ENCODE data around the gene CD48. TPM values are rescaled to one million over a fixed set of nuclear protein-coding genes. Genes with fewer than 3 reads are reported as not detected.

CD48 gene
- total and polyA plus RNA-seq, 7 donors: 2.9 to 112 (median 4.5) TPM

GRCh38 chr1:160681066-160681890, 30.3 kb downstream of the CD48 start:
- H3K27ac ChIP-seq: no peak overlapping the region

GRCh38 chr1:160680399-160680798, 31.2 kb downstream of the CD48 start:
- intact Hi-C loops (cut with DNase I): no loop called here
- H3K36me3 ChIP-seq: no peaks in the 10 kb centered on the region

More at GRCh38 chr1:160681066-160681890, 30.3 kb downstream of the CD48 start:
- Histone ChIP-seq H3K4me3 (no peak overlapping the region), H3K36me3 (no peaks in the 10 kb centered on the region), H3K27me3 (no peaks in the 10 kb centered on the region), H3K9me3 (no peaks in the 10 kb centered on the region), H3K4me1 (no peaks in the 10 kb centered on the region)
- intact Hi-C loops (cut with DNase I): no loop called here
- WGBS, 2 donors: 54 to 58% methylated on average over 10 of the region's 10 CpGs
- DNase-seq: peak; percentile 70
- TF ChIP-seq, protein P1, sequence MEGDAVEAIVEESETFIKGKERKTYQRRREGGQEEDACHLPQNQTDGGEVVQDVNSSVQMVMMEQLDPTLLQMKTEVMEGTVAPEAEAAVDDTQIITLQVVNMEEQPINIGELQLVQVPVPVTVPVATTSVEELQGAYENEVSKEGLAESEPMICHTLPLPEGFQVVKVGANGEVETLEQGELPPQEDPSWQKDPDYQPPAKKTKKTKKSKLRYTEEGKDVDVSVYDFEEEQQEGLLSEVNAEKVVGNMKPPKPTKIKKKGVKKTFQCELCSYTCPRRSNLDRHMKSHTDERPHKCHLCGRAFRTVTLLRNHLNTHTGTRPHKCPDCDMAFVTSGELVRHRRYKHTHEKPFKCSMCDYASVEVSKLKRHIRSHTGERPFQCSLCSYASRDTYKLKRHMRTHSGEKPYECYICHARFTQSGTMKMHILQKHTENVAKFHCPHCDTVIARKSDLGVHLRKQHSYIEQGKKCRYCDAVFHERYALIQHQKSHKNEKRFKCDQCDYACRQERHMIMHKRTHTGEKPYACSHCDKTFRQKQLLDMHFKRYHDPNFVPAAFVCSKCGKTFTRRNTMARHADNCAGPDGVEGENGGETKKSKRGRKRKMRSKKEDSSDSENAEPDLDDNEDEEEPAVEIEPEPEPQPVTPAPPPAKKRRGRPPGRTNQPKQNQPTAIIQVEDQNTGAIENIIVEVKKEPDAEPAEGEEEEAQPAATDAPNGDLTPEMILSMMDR (IDR thresholded peaks at IDR 0.05): peak in 2 of 4 experiments; percentile 15 to 21
- no peak for TF ChIP-seq POLR2A (IDR thresholded peaks at IDR 0.05)

DNA sequence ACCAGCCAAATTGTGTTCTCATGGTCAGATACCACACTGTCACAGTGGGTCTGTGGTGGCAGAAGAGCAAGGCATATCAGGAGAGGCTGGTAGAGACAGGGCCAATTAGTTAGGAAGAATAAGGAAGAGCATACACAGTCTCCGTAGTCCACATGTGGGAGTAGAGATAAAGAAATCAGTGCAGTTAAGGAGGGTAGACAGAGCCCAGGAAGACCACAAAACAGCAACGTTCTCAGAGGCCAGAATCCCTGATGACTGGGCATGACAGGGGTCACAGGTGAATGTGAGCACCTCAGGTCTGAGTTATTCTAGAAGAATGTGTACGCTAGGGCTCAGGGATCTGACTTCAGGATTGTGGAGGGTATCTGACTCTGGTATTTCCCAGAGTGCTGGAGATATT, 31.7 kb downstream of the CD48 start:
- H3K27me3 ChIP-seq: no peaks in the 10 kb centered on the region
- intact Hi-C loops (cut with DNase I): no loop called here

More at GRCh38 chr1:160680399-160680798, 31.2 kb downstream of the CD48 start:
- Histone ChIP-seq H3K4me1 (no peaks in the 10 kb centered on the region), H3K9me3 (no peaks in the 10 kb centered on the region), H3K27me3 (no peaks in the 10 kb centered on the region), H3K27ac (no peak overlapping the region), H3K4me3 (no peak overlapping the region)
- WGBS, 2 donors: 92 to 94% methylated on average over 8 of the region's 8 CpGs
- no peak for DNase-seq
- TF ChIP-seq POLR2A (IDR thresholded peaks at IDR 0.05) (no peak), EP300 (IDR thresholded peaks at IDR 0.05) (no peak), POLR2AphosphoS5 (IDR thresholded peaks at IDR 0.05) (no peak)
- TF ChIP-seq, protein P1 (IDR thresholded peaks at IDR 0.05): no peak

DNA sequence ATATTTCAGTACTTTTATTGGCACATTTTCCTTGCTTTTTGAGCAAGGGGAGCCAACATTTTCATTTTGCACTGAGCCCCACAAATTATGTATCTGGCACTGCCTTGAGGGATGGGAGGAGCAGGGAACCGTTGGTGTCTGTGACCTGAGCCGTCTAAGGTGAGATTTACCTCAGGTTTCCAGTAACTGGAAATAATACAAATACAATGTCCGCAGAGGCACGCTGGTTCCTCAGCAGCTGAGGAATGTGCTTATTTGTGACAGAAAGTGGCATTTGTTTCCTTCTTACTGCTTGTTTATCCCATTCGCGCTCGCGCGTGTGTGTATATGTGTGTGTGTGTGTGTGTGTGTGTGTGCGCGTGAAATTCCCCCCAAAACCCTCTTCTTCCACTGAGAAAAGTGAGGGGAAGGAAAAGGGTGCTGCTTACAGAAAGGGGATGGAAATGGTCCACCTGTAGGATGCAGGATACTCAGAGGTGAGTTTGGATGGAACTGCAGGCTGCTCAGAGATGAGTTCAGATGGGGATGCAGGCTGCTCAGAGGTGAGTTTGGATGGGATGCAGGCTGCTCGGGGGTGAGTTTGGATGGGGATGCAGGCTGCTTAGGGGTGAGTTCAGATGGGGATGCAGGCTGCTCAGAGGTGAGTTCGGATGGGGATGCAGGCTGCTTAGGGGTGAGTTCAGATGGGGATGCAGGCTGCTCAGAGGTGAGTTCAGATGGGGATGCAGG, 34.6 kb downstream of the CD48 start:
- DNase-seq: no peak
- TF ChIP-seq, protein P1 (IDR thresholded peaks at IDR 0.05): no peak
- TF ChIP-seq POLR2AphosphoS5 (IDR thresholded peaks at IDR 0.05): no peak
- no peak for TF ChIP-seq EP300 (IDR thresholded peaks at IDR 0.05)
- TF ChIP-seq POLR2A (IDR thresholded peaks at IDR 0.05): no peak
- no peaks in the 10 kb centered on the region for H3K36me3 ChIP-seq
- H3K27ac ChIP-seq: no peak overlapping the region
- H3K4me1 ChIP-seq: no peaks in the 10 kb centered on the region
- no peak overlapping the region for H3K4me3 ChIP-seq
- intact Hi-C loops (cut with DNase I): no loop called here
- no peaks in the 10 kb centered on the region for H3K9me3 ChIP-seq
- WGBS, 2 donors: 76 to 80% methylated on average over 13 of the region's 13 CpGs
- no peaks in the 10 kb centered on the region for H3K27me3 ChIP-seq

More for the DNA sequence above, 31.7 kb downstream of the CD48 start:
- no peak overlapping the region for H3K4me3 ChIP-seq
- H3K4me1 ChIP-seq: no peaks in the 10 kb centered on the region
- DNase-seq: no peak
- no peak overlapping the region for H3K27ac ChIP-seq
- 83 to 84% methylated on average over 3 of the region's 3 CpGs for WGBS, 2 donors
- no peaks in the 10 kb centered on the region for H3K36me3 ChIP-seq
- TF ChIP-seq EP300 (IDR thresholded peaks at IDR 0.05) (no peak), POLR2A (IDR thresholded peaks at IDR 0.05) (no peak), POLR2AphosphoS5 (IDR thresholded peaks at IDR 0.05) (no peak)
- TF ChIP-seq, protein P1 (IDR thresholded peaks at IDR 0.05): no peak
- no peaks in the 10 kb centered on the region for H3K9me3 ChIP-seq
